GM21737 (cell line): Measurements from ENCODE around the gene CPNE4.

Experiments
- ATAC-seq: cut with Tn5 transposase; IDR thresholded peaks from one replicate; pipeline ENCODE4 v1.9.1; 2021; ENCODE audit warnings: mild to moderate bottlenecking, moderate library complexity; ENCODE audit not compliant: unreplicated experiment

CPNE4 gene

DNA sequence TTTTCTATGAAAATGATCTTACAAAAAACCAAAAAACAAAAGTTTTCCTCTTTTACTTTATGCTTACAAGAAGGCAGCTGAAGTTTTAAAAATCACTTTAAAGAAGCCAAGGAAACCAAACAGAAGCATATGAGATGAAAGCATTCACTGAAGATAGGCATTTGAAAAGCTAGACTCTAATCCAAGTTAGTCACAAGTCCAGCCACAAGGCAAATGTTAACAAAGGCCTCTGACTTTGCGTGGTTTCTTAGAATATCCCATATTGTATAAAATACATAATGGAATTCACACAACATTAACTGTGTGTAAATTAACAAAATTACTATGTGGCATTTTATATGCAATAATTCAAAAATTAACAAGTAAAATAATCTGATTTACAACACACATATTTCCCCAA lies 549.7 kb downstream of the CPNE4 start:
- ATAC-seq = no peak

DNA sequence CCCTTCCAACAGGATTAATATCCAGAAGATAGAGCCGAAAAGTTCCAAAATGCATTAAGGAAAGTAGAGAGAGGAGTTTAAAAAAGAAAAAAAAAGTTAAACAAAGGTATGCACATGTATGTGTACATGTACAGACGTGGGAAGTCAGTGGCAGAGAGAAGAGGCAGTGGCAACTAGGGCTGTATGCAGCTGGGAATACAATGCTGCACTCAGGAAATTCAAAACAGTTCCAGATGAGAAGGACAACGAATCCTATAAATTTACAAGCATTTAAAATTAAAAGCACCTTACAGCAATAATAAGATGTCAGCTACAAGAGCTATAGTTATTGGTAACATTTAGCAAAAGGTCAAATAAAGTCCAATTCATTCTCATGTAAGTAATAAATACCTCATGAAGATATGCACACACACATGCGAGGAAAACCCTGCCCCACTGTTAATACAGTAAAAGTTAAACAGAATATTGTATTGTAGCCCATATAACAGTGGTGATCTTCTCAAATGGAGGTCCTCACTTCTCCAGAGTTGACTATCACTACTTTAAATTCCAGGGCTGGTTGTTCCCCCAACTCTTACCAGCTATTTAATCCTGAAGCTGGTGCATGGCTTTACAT lies 550.2 kb downstream of the CPNE4 start:
- ATAC-seq = no peak
